Ishikawa (cell line): ENCODE results near the gene MORC2.

ENCODE experiments used
- CEBPB ChIP-seq: IDR thresholded peaks from 2 replicates; pipeline ENCODE4 v1.6.1; 2012
- CREB1 ChIP-seq: IDR thresholded peaks from 2 replicates; pipeline ENCODE4 v1.6.1; 2012; ENCODE audit warnings: low read depth
- EGR1 ChIP-seq: IDR thresholded peaks from 2 replicates; pipeline ENCODE4 v1.6.1; 2012
- EP300 ChIP-seq: IDR thresholded peaks from 2 replicates; pipeline ENCODE4 v1.6.1; 2012; ENCODE audit warnings: borderline replicate concordance
- FOXM1 ChIP-seq: IDR thresholded peaks from 2 replicates; pipeline ENCODE4 v1.6.1; 2012; ENCODE audit warnings: low read depth, borderline replicate concordance
- MAX ChIP-seq: IDR thresholded peaks from 2 replicates; pipeline ENCODE4 v1.6.1; 2012
- NFIC ChIP-seq: IDR thresholded peaks from 2 replicates; pipeline ENCODE4 v1.6.1; 2012
- RAD21 ChIP-seq: IDR thresholded peaks from 2 replicates; pipeline ENCODE4 v1.6.1; 2012; ENCODE audit warnings: low read depth
- REST ChIP-seq: IDR thresholded peaks from 2 replicates; pipeline ENCODE4 v1.6.1; 2012; ENCODE audit warnings: low read depth, mild to moderate bottlenecking
- TAF1 ChIP-seq: IDR thresholded peaks from 2 replicates; pipeline ENCODE4 v1.6.1; 2012; ENCODE audit warnings: low read depth, mild to moderate bottlenecking
- TCF12 ChIP-seq: IDR thresholded peaks from 2 replicates; pipeline ENCODE4 v1.6.1; 2012; ENCODE audit warnings: low read depth
- TEAD4 ChIP-seq: IDR thresholded peaks from 2 replicates; pipeline ENCODE4 v1.6.1; 2012
- USF1 ChIP-seq: IDR thresholded peaks from 2 replicates; pipeline ENCODE4 v1.6.1; 2012
- YY1 ChIP-seq: IDR thresholded peaks from 2 replicates; pipeline ENCODE4 v1.6.1; 2012; ENCODE audit warnings: low read depth
- ZBTB7A ChIP-seq: IDR thresholded peaks from 2 replicates; pipeline ENCODE4 v1.6.1; 2012; ENCODE audit warnings: low read depth

Gene MORC2

GRCh38 chr22:30948930-30949342 is 19.6 kb downstream of the MORC2 start:
- TF ChIP-seq RAD21: no peak
- TF ChIP-seq EGR1: no peak
- TF ChIP-seq TEAD4: no peak
- no peak for TF ChIP-seq TCF12
- TF ChIP-seq NFIC: no peak

GRCh38 chr22:30947816-30948454 is 20.6 kb downstream of the MORC2 start:
- TF ChIP-seq TEAD4 (no peak), RAD21 (peak; percentile 49)

GRCh38 chr22:30947173-30947815 is 21.3 kb downstream of the MORC2 start:
- TF ChIP-seq TCF12: no peak
- no peak for TF ChIP-seq EGR1
- TF ChIP-seq ZBTB7A: no peak
- no peak for TF ChIP-seq EP300
- TF ChIP-seq MAX: no peak
- TF ChIP-seq CEBPB: no peak
- no peak for TF ChIP-seq TEAD4
- no peak for TF ChIP-seq RAD21
- no peak for TF ChIP-seq REST
- TF ChIP-seq CREB1: no peak
- TF ChIP-seq USF1: no peak
- TF ChIP-seq NFIC: no peak

GRCh38 chr22:30946354-30946753 is 22.2 kb downstream of the MORC2 start:
- TF ChIP-seq CEBPB (no peak), NFIC (no peak), RAD21 (no peak), USF1 (no peak), CREB1 (no peak), TAF1 (no peak), EP300 (no peak), EGR1 (no peak), FOXM1 (no peak), ZBTB7A (no peak), MAX (no peak), YY1 (no peak), TCF12 (no peak), REST (no peak)

GRCh38 chr22:30945653-30946052 is 22.9 kb downstream of the MORC2 start:
- no peak for TF ChIP-seq TCF12
- no peak for TF ChIP-seq RAD21
- TF ChIP-seq YY1: no peak
- TF ChIP-seq TAF1: no peak
- TF ChIP-seq REST: no peak
- no peak for TF ChIP-seq CEBPB
- no peak for TF ChIP-seq FOXM1
- no peak for TF ChIP-seq MAX
- TF ChIP-seq EP300: no peak
